DMS53 (cell line): ENCODE results near the gene PLEKHA5.
"Not testable (repeated sequence)": the region's sequence is repeated elsewhere in the genome, so short reads cannot be mapped to it uniquely, and the experiment has no call there.

Source experiments
- DNase-seq: peaks from one replicate; lab custom pipeline; 2025; lab: John Stamatoyannopoulos, UW

PLEKHA5 gene, protein sequence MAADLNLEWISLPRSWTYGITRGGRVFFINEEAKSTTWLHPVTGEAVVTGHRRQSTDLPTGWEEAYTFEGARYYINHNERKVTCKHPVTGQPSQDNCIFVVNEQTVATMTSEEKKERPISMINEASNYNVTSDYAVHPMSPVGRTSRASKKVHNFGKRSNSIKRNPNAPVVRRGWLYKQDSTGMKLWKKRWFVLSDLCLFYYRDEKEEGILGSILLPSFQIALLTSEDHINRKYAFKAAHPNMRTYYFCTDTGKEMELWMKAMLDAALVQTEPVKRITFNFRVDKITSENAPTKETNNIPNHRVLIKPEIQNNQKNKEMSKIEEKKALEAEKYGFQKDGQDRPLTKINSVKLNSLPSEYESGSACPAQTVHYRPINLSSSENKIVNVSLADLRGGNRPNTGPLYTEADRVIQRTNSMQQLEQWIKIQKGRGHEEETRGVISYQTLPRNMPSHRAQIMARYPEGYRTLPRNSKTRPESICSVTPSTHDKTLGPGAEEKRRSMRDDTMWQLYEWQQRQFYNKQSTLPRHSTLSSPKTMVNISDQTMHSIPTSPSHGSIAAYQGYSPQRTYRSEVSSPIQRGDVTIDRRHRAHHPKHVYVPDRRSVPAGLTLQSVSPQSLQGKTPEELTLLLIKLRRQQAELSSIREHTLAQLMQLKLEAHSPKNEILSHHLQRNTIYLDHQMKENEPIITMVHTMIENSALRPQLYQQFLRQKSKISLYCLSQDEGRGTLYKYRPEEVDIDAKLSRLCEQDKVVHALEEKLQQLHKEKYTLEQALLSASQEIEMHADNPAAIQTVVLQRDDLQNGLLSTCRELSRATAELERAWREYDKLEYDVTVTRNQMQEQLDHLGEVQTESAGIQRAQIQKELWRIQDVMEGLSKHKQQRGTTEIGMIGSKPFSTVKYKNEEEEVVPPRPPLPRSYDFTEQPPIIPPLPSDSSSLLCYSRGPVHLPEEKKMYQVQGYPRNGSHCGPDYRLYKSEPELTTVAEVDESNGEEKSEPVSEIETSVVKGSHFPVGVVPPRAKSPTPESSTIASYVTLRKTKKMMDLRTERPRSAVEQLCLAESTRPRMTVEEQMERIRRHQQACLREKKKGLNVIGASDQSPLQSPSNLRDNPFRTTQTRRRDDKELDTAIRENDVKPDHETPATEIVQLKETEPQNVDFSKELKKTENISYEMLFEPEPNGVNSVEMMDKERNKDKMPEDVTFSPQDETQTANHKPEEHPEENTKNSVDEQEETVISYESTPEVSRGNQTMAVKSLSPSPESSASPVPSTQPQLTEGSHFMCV

DNA sequence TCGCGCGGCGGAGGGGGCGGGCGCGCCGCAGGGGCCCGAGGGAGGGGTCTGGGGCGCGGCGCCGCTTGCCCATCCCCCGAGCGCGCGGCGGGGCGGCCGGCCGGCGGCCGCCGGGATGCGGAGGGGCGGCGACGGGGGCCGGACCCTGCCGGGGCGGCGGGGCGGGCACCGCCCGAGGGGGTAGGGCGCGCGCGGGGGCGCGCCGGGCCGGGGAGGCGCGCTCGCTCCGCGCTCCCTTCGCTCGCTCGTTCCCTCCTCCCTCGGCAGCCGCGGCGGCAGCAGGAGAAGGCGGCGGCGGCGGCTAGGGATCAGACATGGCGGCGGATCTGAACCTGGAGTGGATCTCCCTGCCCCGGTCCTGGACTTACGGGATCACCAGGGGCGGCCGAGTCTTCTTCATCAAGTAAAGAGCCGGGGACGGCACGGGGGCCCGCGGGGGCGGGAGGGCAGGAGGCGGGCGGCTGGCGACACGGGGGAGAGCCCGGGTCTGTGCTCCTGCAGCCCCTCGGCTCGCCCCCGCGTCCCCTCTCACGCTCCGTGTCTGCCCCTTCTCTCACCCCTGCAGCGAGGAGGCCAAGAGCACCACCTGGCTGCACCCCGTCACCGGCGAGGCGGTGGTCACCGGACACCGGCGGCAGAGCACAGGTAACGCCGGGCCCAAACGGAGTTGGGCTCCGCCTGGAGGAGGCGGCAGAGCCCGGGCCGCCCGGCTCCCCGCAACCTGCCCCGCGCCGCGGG is at the start of gene PLEKHA5:
Gene PLEKHA5 (plus strand): TSS at position 248 of the 738 bp plus-strand sequence. CDS start 67 bp downstream, at position 315.
- peak; percentile 98 for DNase-seq

DNA sequence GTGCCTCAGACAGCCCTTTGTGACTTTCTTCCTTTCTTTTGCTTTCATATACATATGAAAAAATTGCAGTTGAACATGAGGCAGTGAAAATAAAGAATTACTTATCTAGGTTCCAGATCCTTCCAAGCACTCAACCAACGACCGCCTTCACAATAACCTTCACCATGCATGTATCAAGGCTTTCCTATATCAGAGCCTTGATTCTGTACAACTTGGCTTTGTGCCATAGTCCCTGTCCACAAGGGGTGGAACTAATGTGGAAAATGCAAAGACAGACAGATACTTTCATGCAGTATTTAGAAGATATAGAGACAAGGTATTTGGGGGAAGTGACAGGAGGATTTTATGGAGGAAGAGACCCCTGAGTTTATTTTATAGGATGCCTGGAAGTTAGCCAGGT is 48.6 kb upstream of the PLEKHA5 start:
- no peak for DNase-seq

DNA sequence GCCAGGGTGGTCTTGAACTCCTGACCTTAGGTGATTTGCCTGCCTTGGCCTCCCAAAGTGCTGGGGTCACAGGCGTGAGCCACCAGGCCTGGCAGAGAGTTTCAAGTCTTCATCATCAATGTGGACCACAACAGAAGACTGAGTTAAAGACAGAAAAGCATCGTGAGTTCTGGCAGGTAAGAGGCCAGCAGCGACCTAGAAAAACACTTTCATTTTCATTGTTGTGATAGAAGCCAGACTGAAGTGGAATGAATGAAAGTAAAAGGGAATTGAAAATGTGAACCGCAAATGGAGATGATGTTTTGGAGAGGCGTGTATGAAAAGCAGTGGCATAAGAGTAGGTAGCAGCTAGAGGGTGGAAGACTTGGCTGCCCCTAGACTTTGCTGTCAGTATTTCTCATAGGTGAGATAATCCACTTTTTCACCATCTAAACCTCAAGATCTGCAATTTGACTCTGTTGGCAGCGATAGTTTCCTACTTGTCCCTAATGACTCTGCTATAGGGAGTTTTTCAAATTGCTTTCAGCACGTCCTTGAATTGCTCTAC is 47.1 kb upstream of the PLEKHA5 start:
- no peak for DNase-seq

DNA sequence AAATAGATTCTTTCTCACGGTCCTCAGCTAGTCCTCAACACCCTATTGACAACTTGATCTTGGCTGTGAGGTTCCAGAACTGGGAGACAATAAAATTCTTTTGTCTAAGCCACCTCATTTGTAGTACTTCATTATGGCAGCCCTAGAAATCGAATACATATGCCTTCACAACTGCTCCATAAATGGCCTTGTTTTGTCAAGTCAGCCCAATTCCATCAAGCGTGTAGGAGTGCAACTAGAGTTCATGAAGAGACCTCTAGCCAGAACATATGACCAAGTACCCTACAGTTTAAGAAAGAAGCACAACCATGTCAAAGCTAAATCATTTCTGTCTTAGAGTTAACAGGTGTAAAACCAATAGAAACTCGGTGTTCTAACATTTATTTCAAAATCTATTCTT is 45.0 kb upstream of the PLEKHA5 start:
- no peak for DNase-seq

DNA sequence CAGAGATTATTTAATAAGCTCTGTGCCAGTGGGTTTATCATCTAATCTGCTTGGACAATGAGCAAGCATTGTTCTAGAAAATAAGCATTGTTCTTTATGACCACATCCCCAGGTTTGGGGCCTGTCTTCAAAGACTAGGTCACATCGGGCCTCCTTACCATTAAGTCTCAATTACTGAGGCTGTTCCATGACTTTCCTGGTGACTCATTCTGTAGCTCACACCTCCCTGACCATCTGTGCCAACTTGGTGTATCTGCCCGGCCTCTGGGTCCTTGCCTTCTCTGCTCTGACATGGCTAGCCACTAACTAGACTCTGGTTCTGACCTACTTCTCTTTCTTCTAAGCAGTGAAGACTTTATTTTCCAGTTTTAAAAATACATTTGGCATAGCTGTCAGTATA is 44.4 kb upstream of the PLEKHA5 start:
- peak; percentile 25 for DNase-seq

DNA sequence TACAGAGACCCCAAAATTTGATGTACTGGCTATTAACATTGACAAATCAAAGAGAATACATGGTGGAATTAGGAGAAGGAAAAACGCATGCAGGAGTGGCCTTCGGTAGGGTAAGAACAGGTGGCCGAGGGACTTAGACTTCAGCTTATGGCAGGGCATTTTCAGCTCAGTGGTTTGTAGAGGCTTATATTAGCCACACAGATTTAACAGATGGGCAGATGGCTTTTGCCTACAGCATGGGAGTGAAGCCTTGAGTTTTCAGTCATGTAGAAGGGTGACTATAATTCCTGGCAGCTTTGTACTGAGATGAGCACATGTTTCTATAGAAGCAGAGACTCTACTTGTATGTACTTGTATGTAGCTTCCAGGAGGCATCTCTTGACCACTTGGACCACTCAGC is 40.9 kb upstream of the PLEKHA5 start:
- DNase-seq = no peak

DNA sequence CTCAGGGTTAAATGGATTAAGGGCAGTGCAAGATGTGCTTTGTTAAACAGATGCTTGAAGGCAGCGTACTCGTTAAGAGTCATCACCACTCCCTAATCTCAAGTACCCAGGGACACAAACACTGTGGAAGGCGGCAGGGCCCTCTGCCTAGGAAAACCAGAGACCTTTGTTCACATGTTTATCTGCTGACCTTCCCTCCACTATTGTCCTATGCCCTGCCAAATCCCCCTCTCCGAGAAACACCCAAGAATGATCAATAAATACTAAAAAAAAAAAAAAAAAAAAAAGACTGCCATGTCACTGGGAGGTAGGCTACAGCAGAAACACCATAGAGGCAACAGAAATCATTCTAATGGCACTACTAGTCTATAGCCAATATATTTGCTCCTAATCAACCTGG is 37.1 kb upstream of the PLEKHA5 start:
- DNase-seq = not testable (repeated sequence)

DNA sequence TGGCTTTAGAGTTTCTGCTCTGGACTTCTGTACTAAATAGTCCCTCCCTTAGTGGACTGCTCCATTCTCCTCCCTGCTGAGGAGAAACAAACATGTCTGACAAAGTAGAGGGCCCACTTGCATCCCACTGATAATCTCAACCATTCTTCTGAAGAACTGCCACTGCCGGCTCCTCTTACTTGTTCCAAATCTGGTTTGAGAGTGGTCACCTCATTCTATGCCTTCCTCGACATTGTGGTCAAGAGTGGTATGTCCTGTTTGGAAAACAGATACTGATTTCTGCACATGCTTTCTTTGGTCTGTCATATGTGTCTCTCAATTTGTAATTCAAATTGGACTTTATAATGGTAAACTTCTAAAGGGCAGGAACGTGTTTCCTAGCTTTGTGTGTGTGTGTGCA is 36.3 kb upstream of the PLEKHA5 start:
- DNase-seq = no peak

DNA sequence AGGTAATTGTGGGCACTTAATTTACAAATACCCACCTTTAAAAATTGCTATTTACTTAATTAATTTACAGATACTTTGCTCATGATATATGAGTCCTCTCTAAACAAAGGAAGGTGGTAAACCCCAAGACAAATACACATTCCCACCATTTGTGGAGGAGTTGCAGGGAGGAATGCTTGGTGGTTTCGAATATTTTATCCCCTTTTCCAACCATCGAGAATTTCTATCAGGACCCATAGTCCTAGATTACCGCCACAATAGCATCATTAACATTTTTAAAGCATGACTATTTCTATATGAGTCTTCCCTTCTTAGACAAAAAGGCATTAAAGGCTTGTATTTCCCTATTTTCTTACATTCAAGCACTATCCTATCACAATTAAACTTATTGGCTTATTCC is 34.2 kb upstream of the PLEKHA5 start:
- no peak for DNase-seq

DNA sequence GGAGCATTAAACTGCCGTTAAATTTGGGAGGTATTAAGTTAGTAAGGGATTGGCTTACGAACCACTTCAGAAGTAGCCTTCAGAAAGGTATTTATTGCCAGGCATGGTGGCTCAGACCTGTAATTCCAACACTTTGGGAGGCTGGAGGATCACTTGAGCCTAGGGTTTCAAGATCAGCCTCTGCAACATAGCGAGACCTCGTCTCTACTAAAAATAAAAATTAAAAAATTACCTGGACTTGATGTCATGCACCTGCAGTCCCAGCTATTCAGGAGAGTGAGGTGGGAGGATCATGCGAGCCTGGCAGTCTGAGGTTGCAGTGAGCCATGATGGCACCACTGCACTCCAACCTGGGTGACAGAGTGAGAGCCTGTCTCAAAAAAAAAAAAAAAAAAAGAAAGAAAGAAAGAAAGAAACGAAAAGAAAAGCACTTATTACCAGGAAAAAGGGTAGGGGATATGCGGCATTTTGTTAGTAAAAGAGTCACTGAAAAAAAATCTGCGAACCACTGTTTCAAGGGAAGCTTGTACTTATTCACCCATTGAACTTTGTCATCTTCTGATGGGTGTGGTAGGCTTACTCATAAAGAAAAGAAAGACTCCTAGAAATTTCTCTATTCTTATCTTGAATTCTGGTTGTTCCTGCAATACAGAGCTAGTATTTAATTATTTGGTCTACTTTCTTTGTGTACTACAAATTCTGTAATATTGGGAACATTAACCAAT is 33.6 kb upstream of the PLEKHA5 start:
- no peak for DNase-seq

DNA sequence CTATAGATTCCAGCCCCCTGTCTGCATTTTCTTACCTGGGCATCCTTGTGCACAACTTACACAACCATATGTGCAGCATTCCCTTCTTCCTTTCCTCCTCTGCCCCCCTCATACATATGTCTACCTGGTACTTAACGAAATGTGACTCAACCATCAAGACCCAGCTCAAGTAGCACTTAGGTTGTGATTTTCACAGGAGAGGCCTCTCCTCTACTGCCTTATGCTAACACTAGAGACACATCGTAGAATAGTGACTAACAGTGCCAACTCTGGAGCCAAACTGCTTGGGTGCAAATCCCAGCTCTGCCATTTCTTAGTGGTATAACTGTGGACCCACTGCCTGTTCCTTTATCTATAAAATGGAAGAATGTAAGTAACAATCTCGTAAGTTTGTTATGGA is 24.1 kb upstream of the PLEKHA5 start:
- DNase-seq = peak; percentile 92

DNA sequence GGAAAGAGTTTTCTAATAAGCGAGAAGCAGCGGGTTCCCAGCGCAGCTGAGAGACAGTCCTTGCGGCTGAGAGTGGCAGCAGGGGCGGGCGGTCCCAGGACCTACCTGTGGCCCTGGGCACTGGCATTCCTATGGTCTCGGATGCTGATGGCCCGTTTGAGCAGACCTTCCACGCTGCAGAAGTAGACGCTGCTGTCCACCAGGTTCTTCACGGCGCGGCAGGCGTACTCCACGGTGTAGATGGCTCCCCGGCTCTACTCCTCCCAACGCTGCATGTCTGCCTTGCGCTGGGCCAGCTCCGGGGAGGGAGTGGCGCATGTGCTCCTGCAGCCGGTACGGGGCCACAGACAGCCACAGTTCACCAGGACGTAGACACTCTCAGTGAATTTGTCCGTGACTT is 21.8 kb upstream of the PLEKHA5 start:
- no peak for DNase-seq

DNA sequence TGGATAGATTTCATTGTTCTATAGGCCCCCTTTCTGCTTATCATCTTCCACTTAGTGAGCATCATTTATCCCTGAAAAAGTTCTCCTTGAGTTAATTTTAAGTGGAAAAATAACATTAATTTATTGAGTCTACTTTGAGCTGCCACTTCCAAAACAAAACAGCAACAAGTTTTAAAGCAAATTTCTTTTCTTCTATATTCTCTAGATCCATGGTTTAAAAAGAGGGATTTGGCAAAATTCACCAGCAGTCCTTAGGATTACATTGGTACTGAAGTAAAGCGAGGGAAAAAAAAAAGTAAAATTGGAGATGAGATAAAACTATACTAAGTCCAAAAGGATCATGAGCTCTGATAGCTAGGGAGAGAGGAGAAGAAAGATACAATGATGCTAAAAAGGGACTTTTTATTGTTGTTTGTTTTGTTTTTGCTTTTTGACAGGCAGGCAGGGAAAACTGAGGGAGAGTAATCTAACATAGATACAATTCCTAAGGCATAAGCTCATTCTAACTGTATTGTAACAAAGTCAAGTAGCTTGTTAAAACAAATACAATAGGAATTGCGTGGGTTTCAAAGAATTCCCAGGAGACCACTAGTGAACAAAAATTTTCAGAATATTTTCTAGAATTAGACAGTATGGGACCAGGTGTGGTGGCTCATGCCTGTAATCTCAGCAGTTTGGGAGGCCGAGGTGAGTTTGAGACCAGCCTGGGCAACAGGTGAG is 19.2 kb upstream of the PLEKHA5 start:
- DNase-seq = no peak

DNA sequence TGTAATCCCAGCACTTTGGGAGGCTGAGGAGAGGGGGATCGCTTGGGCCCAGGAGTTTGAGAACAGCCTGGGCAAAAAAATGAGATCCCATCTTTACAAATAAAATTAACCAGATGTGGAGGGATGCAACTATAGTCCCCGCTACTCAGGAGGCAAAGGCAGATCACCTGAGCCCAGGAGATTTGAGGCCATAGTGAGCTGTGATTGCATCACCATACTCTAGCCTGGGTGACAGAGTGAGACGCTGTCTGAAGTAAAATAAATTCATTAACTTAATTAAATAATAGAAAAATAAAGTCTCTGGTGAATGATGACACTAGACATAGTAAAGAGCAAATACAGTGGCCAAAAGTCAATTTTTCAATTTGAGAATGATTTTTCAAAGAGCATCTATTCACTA is 16.1 kb upstream of the PLEKHA5 start:
- no peak for DNase-seq

DNA sequence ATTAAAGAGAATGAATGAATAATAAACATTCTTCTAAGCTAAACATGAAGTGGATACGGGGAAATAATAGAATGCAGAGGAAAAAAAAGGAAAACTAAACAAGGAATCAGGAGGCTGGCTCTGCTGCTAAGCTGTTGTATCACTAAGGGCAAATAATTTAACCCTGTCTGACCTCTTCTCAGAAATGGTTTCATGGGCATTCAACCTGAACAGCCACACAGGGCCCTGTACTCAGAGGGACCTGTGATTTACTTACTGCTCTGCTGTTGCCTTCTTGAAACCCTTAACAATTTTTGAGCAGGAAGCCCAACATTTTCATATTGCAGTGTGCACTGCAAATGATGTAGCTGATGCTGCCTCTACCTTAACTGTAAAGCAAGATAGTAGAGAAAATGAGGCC is 14.2 kb upstream of the PLEKHA5 start:
- no peak for DNase-seq

DNA sequence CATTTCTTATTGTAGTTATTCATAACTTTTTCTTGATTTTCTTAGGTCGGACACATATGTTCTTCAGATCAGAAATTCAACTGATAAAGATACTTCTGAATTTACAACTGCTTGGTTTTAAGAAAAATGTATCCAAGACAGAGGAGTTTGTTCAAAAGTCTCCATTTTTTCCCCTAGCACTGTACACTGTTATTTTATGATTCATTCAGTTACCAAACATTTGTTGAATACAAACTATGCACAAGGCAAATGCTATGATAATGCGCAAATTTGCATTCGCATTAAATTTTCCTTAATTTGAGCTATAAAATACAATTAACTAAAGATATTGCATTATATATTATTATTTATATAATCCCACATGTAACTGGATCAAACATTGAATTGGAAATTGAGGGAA is 10.1 kb upstream of the PLEKHA5 start:
- DNase-seq = no peak

DNA sequence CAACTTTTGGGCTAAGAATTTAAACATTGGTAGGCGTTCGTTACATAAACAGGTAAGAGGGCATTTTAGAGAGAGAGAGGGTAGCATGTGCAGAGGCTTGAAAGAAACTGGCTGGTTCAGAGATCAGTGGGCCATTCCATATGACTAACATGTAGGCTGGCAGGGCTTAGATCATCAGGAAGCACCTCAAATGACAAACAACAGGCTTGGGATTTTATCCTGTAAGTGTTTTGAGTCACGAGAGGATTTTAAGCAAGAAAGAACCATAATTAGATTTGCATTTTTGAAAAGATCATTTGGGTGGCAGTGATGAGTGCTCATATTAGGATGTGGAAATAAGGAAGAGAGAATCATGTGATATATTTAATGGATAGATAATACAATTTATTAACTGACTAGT is 8.7 kb upstream of the PLEKHA5 start:
- peak; percentile 57 for DNase-seq

DNA sequence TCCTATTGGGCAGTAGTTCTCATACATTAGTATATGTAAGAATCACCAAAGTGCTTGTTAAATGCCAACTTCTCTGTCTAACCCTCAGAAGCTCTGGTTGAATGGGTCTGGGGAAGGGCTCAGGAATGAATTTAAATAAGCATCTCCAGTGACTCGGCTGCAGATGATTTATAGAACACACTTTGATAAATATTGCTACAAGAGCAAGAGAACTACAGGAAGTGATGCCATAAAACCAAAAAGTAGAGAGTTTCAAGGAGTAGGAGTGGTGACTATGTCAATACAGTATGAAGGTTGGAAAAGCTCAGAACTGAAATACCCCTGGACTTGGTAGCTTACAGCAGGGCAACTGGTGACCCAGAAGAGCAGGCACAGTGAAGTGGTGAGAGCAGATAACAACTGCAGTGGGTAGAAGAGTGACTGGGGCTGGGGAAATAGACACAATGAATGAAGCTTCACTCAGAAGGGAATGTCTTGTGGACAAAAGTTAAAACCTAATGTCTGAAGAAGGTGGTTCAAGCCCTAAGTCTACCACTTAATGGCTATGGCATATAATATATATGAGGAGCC is 8.0 kb upstream of the PLEKHA5 start:
- no peak for DNase-seq

DNA sequence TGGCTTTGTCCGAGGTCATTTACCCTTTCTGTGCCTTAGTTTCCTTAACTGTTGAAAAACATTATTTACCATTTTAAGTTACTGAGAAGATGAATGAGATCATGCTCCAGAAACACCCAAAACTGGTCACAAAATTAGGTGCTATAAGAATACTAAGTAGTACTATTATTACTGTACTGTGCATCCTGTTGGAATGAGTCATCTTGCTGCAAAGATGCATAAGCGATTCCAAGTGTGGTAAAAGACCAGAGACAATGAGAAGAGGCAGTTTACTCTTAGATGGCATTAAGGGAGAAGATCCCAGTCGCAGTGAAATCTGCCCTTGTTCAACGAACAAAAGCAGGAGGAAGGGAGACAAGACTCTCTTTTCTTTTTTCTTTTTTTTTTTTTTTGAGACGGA is 4.2 kb upstream of the PLEKHA5 start:
- DNase-seq = no peak

DNA sequence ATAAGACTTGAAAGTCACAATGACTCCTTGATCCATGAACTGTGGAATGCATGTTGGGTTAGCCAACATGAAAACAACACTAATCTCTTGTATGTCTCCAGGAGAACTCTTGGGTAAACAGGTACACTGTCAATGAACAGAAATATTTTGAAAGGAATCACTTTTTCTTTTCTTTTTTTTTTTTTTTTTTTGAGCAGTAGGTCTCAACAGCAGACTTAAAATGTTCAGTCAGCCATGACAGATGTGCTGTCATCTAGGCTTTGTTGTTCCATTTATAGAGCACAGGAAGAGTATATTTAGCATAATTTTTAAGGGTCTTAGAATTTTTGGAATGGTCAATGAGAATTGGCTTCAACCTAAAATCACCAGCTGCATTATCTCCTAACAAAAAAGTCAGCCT is 2.3 kb upstream of the PLEKHA5 start:
- no peak for DNase-seq
